IMR-90 (cell line): ENCODE data around the gene APOB.

Source experiments
- CEBPB ChIP-seq: IDR thresholded peaks from 2 replicates; pipeline ENCODE4 v1.6.1; 2012; ENCODE audit warnings: low read depth, low read length, improper control_type of control experiment
- CTCF ChIP-seq: conservative IDR thresholded peaks from 2 replicates; pipeline ENCODE4 v1.5.1; 2012; ENCODE audit warnings: mild to moderate bottlenecking, low read depth, low read length, improper control_type of control experiment
- MAFK ChIP-seq: IDR thresholded peaks from 2 replicates; pipeline ENCODE4 v1.6.1; 2012; ENCODE audit warnings: low read depth, low read length, improper control_type of control experiment
- POLR2A ChIP-seq: IDR thresholded peaks from 2 replicates; pipeline ENCODE4 v1.6.1; 2012; ENCODE audit warnings: mild to moderate bottlenecking, low read depth, low read length
- RCOR1 ChIP-seq: IDR thresholded peaks from 2 replicates; pipeline ENCODE4 v1.6.1; 2012; ENCODE audit warnings: mild to moderate bottlenecking, low read length, improper control_type of control experiment; ENCODE audit not compliant: insufficient replicate concordance
- SMC3 ChIP-seq: fragments of 150-350 bp; IDR thresholded peaks from 2 replicates; pipeline ENCODE4 v1.6.1; 2016; ENCODE audit warnings: low read depth, mild to moderate bottlenecking, antibody characterized with exemption, low read length, moderate library complexity
- TF ChIP-seq, protein P1 (sequence below): fragments of 150-350 bp; IDR thresholded peaks from 2 replicates; pipeline ENCODE4 v1.6.1; 2016; ENCODE audit warnings: low read depth, mild to moderate bottlenecking, low read length, moderate library complexity, borderline replicate concordance
- TF ChIP-seq, protein P2 (sequence below): fragments of 150-350 bp; IDR thresholded peaks from 2 replicates; pipeline ENCODE4 v1.6.1; 2017; ENCODE audit warnings: mild to moderate bottlenecking, antibody characterized with exemption, low read length, low read depth

DNA sequence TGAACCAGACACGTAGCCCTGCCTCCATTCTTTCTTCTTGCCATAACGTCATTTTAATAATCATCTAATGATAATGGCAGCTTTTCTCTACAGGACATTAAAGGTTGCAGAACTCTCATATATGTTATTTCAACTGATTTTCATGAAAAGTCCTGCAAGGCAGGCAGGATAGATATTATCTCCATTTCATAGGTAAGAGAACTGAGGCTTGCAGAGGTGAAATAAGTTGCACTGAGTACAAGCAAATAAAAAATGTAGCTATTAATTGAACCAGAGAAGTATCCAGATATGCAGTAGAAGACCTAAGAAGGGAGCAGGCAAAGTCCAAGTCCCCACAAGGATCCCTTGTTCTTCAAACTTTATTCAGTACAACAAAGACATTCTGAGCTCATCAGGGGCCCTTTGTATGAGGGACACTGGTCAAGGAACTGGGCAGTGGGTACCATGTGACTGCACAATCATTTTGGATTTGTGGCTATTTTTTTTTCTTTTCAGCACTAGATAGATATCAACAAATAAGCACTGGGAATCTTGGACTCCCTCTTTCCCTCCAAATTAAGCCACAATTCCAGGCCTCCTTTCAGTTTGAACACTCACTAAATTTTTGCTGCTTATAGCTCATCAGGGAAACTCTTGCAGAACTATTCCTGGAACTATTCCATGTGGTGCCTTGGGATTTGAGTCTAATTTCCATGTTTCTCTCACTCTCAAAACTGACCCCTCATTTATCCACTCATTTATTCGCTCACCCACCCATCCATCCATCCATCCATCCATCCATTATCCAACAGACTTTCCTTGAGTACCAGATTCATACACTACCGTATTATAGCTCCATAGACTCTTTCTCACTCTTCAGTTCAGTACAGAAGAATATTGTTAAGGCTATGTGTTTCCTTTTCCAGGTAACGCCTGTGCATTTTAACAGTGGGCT is 44.6 kb downstream of the APOB start:
- TF ChIP-seq, protein P1, sequence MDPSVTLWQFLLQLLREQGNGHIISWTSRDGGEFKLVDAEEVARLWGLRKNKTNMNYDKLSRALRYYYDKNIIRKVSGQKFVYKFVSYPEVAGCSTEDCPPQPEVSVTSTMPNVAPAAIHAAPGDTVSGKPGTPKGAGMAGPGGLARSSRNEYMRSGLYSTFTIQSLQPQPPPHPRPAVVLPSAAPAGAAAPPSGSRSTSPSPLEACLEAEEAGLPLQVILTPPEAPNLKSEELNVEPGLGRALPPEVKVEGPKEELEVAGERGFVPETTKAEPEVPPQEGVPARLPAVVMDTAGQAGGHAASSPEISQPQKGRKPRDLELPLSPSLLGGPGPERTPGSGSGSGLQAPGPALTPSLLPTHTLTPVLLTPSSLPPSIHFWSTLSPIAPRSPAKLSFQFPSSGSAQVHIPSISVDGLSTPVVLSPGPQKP = no peak
- TF ChIP-seq CTCF (no peak), POLR2A (no peak), SMC3 (no peak), RCOR1 (no peak), MAFK (no peak), CEBPB (no peak)
- TF ChIP-seq, protein P2, sequence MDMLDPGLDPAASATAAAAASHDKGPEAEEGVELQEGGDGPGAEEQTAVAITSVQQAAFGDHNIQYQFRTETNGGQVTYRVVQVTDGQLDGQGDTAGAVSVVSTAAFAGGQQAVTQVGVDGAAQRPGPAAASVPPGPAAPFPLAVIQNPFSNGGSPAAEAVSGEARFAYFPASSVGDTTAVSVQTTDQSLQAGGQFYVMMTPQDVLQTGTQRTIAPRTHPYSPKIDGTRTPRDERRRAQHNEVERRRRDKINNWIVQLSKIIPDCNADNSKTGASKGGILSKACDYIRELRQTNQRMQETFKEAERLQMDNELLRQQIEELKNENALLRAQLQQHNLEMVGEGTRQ = no peak
